Neural progenitor cell (in vitro differentiated cells): ENCODE data around the gene AMIGO1. TPM values are rescaled to one million over a fixed set of nuclear protein-coding genes. Genes with fewer than 3 reads are reported as not detected.
"Not testable (repeated sequence)": the region's sequence is repeated elsewhere in the genome, so short reads cannot be mapped to it uniquely, and the experiment has no call there.

ENCODE experiments used
- DNase-seq: peaks from one replicate; pipeline ENCODE4 v3.0.0-alpha.2; 2016; ENCODE audit warnings: low spot score
- H2AFZ ChIP-seq: fragments of 200-600 bp; sonication (generic); replicated peaks from 2 replicates; pipeline ENCODE4 v1.6.1; 2016; ENCODE audit warnings: antibody characterized with exemption
- H3F3A ChIP-seq: fragments of 200-600 bp; sonication (generic); 2 replicates; pipeline ENCODE4 v1.6.1; 2016; ENCODE audit warnings: antibody characterized with exemption, low read depth
- H3K27ac ChIP-seq: fragments of 200-600 bp; sonication (generic); 2 replicates; pipeline ENCODE4 v1.5.1; 2016; ENCODE audit warnings: mild to moderate bottlenecking
- H3K27me3 ChIP-seq: fragments of 200-600 bp; sonication (generic); 2 replicates; pipeline ENCODE4 v1.6.1; 2016; ENCODE audit warnings: mild to moderate bottlenecking, moderate library complexity
- H3K36me3 ChIP-seq: fragments of 200-600 bp; sonication (generic); 2 replicates; pipeline ENCODE4 v1.5.1; 2016
- H3K4me1 ChIP-seq: fragments of 200-600 bp; sonication (generic); 2 replicates; pipeline ENCODE4 v1.6.1; 2016; ENCODE audit warnings: mixed run types
- H3K4me2 ChIP-seq: fragments of 200-600 bp; sonication (generic); 2 replicates; pipeline ENCODE4 v1.6.1; 2016
- H3K4me3 ChIP-seq: fragments of 200-600 bp; sonication (generic); 2 replicates; pipeline ENCODE4 v1.5.1; 2016
- H3K79me2 ChIP-seq: fragments of 200-600 bp; sonication (generic); 2 replicates; pipeline ENCODE4 v1.6.1; 2016; ENCODE audit warnings: low read depth
- H3K9ac ChIP-seq: fragments of 200-600 bp; sonication (generic); 2 replicates; pipeline ENCODE4 v1.6.1; 2016
- H3K9me3 ChIP-seq: fragments of 200-600 bp; sonication (generic); 2 replicates; pipeline ENCODE4 v1.5.1; 2016; ENCODE audit warnings: low read depth
- H4K20me1 ChIP-seq: fragments of 200-600 bp; sonication (generic); 2 replicates; pipeline ENCODE4 v1.6.1; 2016; ENCODE audit warnings: low read depth
- H3K27ac Mint-ChIP-seq: 3 replicates; pipeline ENCODE4 v1.8.0; 2021; ENCODE audit warnings: mixed read lengths
- H3K27me3 Mint-ChIP-seq: 2 replicates; pipeline ENCODE4 v1.8.0; 2022; ENCODE audit warnings: low read depth, mild to moderate bottlenecking, inconsistent platforms, moderate library complexity, mixed read lengths; ENCODE audit not compliant: insufficient read depth
- H3K36me3 Mint-ChIP-seq: 3 replicates; pipeline ENCODE4 v1.8.0; 2021; ENCODE audit warnings: mixed read lengths
- H3K4me1 Mint-ChIP-seq: 3 replicates; pipeline ENCODE4 v1.8.0; 2021; ENCODE audit warnings: mixed read lengths
- H3K4me3 Mint-ChIP-seq: 3 replicates; pipeline ENCODE4 v1.8.0; 2021; ENCODE audit warnings: mild to moderate bottlenecking, moderate library complexity, mixed read lengths
- H3K9me3 Mint-ChIP-seq: 3 replicates; pipeline ENCODE4 v1.8.0; 2020; ENCODE audit warnings: mixed read lengths
- CTCF ChIP-seq: fragments of 200-600 bp; sonication (generic); IDR thresholded peaks from 2 replicates; pipeline ENCODE4 v1.5.1; 2017; ENCODE audit warnings: antibody characterized with exemption, mild to moderate bottlenecking
- EZH2 ChIP-seq: fragments of 200-600 bp; sonication (generic); IDR thresholded peaks from 2 replicates; pipeline ENCODE4 v1.6.1; 2017; ENCODE audit warnings: antibody characterized with exemption, mild to moderate bottlenecking, moderate library complexity
- EZH2phosphoT487 ChIP-seq: fragments of 200-600 bp; sonication (generic); IDR thresholded peaks from 2 replicates; pipeline ENCODE4 v1.6.1; 2017; ENCODE audit warnings: antibody characterized with exemption
- total RNA-seq: library from RNA; depleted of rRNA; stranded (reverse); fragments of >200 nt; gene quantifications from 2 replicates; pipeline ENCODE4 v1.2.3, GENCODE V29; 2015; ENCODE audit warnings: low replicate concordance

AMIGO1 gene
- total RNA-seq, 1 donor from 2014 or later = 4.5 TPM

DNA sequence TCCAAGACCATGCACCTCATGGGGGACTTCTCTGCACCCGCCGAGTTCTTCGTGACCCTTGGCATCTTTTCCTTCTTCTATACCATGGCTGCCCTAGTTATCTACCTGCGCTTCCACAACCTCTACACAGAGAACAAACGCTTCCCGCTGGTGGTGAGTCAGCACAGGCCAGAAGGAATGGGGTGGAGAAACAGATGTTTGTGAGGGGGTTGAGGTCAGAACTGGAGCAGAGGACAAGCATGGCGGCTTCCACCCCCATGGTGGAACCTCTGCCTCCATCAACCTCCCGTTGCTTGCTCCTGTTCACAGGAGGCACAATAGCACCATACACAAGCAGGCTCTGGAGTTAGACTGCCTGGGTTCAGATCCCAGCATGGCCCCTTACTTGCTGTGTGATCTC lies 32.7 kb downstream of the AMIGO1 start:
- no peak overlapping the region for H3K4me2 ChIP-seq
- peaks cover 18% of the 10 kb centered on the region for H3K27me3 Mint-ChIP-seq
- H3K27ac ChIP-seq = no peak overlapping the region
- no peaks in the 10 kb centered on the region for H3K79me2 ChIP-seq
- no peaks in the 10 kb centered on the region for H4K20me1 ChIP-seq
- no peaks in the 10 kb centered on the region for H3F3A ChIP-seq
- H3K9ac ChIP-seq = no peak overlapping the region
- H3K4me1 Mint-ChIP-seq = peaks cover 3% of the 10 kb centered on the region
- TF ChIP-seq EZH2phosphoT487 = no peak
- TF ChIP-seq CTCF = no peak
- no peak for TF ChIP-seq EZH2
- no peaks in the 10 kb centered on the region for H3K9me3 ChIP-seq
- no peak for DNase-seq
- no peaks in the 10 kb centered on the region for H3K36me3 ChIP-seq
- no peak overlapping the region for H3K4me3 ChIP-seq
- no peaks in the 10 kb centered on the region for H3K9me3 Mint-ChIP-seq
- H3K27me3 ChIP-seq = peaks cover 85% of the 10 kb centered on the region
- H3K4me3 Mint-ChIP-seq = no peak overlapping the region
- H3K27ac Mint-ChIP-seq = no peak overlapping the region
- H3K4me1 ChIP-seq = no peaks in the 10 kb centered on the region
- H2AFZ ChIP-seq = no peak overlapping the region
- H3K36me3 Mint-ChIP-seq = no peaks in the 10 kb centered on the region

DNA sequence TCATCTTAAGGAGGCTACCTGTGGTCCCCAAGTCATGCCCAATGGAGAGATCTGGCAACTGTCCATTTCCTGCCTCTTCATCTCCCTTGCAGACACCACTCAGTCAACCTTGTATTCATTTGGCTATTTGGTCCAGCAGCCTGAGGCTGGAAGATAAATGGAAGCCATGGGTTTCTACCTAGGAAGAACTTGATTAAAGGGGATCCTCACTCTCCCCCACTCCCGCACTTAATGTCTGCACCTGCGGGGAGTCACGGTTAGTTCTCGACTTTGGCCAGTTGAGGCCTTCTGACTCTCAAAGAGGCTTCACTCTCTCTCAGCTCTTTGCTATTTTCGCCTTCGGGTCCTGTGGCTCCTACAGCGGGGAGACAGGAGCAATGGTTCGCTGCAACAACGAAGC lies 34.3 kb downstream of the AMIGO1 start:
- no peak overlapping the region for H3K27ac Mint-ChIP-seq
- no peak for DNase-seq
- no peak for TF ChIP-seq EZH2phosphoT487
- Histone ChIP-seq H3K36me3 (no peaks in the 10 kb centered on the region), H3K27ac (no peak overlapping the region), H3K9ac (no peak overlapping the region), H3K79me2 (no peaks in the 10 kb centered on the region), H3K9me3 (no peaks in the 10 kb centered on the region), H3K4me2 (no peak overlapping the region), H3K4me1 (no peaks in the 10 kb centered on the region), H2AFZ (no peak overlapping the region), H3K4me3 (no peak overlapping the region), H4K20me1 (no peaks in the 10 kb centered on the region), H3K27me3 (peaks cover 85% of the 10 kb centered on the region), H3F3A (no peaks in the 10 kb centered on the region)
- no peaks in the 10 kb centered on the region for H3K4me1 Mint-ChIP-seq
- H3K27me3 Mint-ChIP-seq = peaks cover 24% of the 10 kb centered on the region
- no peak overlapping the region for H3K4me3 Mint-ChIP-seq
- no peaks in the 10 kb centered on the region for H3K36me3 Mint-ChIP-seq
- no peaks in the 10 kb centered on the region for H3K9me3 Mint-ChIP-seq

- peaks cover 85% of the 10 kb centered on the region for H3K27me3 ChIP-seq
- no peaks in the 10 kb centered on the region for H3K4me1 ChIP-seq
- no peak overlapping the region for H3K27ac Mint-ChIP-seq
- no peaks in the 10 kb centered on the region for H3K4me1 Mint-ChIP-seq
- H3F3A ChIP-seq = no peaks in the 10 kb centered on the region
- H3K9ac ChIP-seq = no peak overlapping the region
- H3K4me2 ChIP-seq = no peak overlapping the region
- no peak overlapping the region for H3K4me3 ChIP-seq
- H3K36me3 ChIP-seq = no peaks in the 10 kb centered on the region
- peaks cover 24% of the 10 kb centered on the region for H3K27me3 Mint-ChIP-seq
- no peak overlapping the region for H3K27ac ChIP-seq
- DNase-seq = no peak
- no peaks in the 10 kb centered on the region for H3K36me3 Mint-ChIP-seq
- no peaks in the 10 kb centered on the region for H3K9me3 Mint-ChIP-seq
- H3K79me2 ChIP-seq = no peaks in the 10 kb centered on the region
- H3K4me3 Mint-ChIP-seq = no peak overlapping the region
- H2AFZ ChIP-seq = no peak overlapping the region
- no peaks in the 10 kb centered on the region for H4K20me1 ChIP-seq
- no peak for TF ChIP-seq EZH2phosphoT487
- no peaks in the 10 kb centered on the region for H3K9me3 ChIP-seq
Measured at GRCh38 chr1:109474697-109475096, 34.8 kb downstream of the AMIGO1 start.

- H3K4me1 ChIP-seq, H3K9me3 Mint-ChIP-seq, H3K9me3 ChIP-seq, H3K27ac ChIP-seq, H3F3A ChIP-seq, H3K4me2 ChIP-seq, H3K4me3 ChIP-seq, H3K9ac ChIP-seq, H3K27ac Mint-ChIP-seq, H3K36me3 ChIP-seq, H3K79me2 ChIP-seq, DNase-seq, H3K4me1 Mint-ChIP-seq, H4K20me1 ChIP-seq, H3K36me3 Mint-ChIP-seq, H2AFZ ChIP-seq: not testable (repeated sequence)
- H3K27me3 ChIP-seq = peaks cover 86% of the 10 kb centered on the region
- Mint-ChIP-seq H3K4me3 (peak overlapping the region; percentile 55), H3K27me3 (peaks cover 25% of the 10 kb centered on the region)
Measured at GRCh38 chr1:109473284-109474057, 36.1 kb downstream of the AMIGO1 start.

GRCh38 chr1:109472779-109473178 lies 36.7 kb downstream of the AMIGO1 start:
- Histone ChIP-seq H3K36me3 (no peaks in the 10 kb centered on the region), H3K4me3 (no peak overlapping the region), H3K4me1 (no peaks in the 10 kb centered on the region), H4K20me1 (no peaks in the 10 kb centered on the region), H3K27ac (no peak overlapping the region), H3K9me3 (no peaks in the 10 kb centered on the region), H3F3A (peaks cover 4% of the 10 kb centered on the region), H2AFZ (no peak overlapping the region), H3K9ac (no peak overlapping the region), H3K4me2 (no peak overlapping the region), H3K79me2 (no peaks in the 10 kb centered on the region), H3K27me3 (peaks cover 89% of the 10 kb centered on the region)
- H3K27ac Mint-ChIP-seq = no peak overlapping the region
- no peaks in the 10 kb centered on the region for H3K4me1 Mint-ChIP-seq
- no peak for DNase-seq
- TF ChIP-seq CTCF = no peak
- no peak for TF ChIP-seq EZH2
- TF ChIP-seq EZH2phosphoT487 = no peak
- H3K27me3 Mint-ChIP-seq = peaks cover 32% of the 10 kb centered on the region
- peak overlapping the region; percentile 55 for H3K4me3 Mint-ChIP-seq
- no peaks in the 10 kb centered on the region for H3K9me3 Mint-ChIP-seq
- no peaks in the 10 kb centered on the region for H3K36me3 Mint-ChIP-seq
